ENCODE results near the gene RIT2. TPM values are rescaled to one million over a fixed set of nuclear protein-coding genes. Genes with fewer than 3 reads are reported as not detected.

Gene RIT2
- total and polyA plus RNA-seq, 9 donors: not detected

GRCh38 chr18:42931491-42931890 lies 184.0 kb downstream of the RIT2 start:
- no peaks in the 10 kb centered on the region for H3K9me3 ChIP-seq
- no peak overlapping the region for H3K4me3 ChIP-seq
- WGBS, 3 donors: 0 to 3% (median 0%) methylated on average over 3 of the region's 3 CpGs
- TF ChIP-seq CTCF (IDR thresholded peaks at IDR 0.05): no peak
- no peak for TF ChIP-seq EP300 (IDR thresholded peaks at IDR 0.05)
- TF ChIP-seq POLR2A (IDR thresholded peaks at IDR 0.05): no peak
- no peaks in the 10 kb centered on the region for H3K36me3 ChIP-seq
- no peaks in the 10 kb centered on the region for H3K27me3 ChIP-seq
- intact Hi-C loops (cut with DNase I): no loop called here
- no peak overlapping the region for H3K27ac ChIP-seq
- H3K4me1 ChIP-seq (ENCODE audit: insufficient read depth): peaks cover 2% of the 10 kb centered on the region
- DNase-seq: no peak

- no peak overlapping the region for H3K4me3 ChIP-seq
- no peak for DNase-seq
- TF ChIP-seq EP300 (IDR thresholded peaks at IDR 0.05) (no peak), POLR2A (IDR thresholded peaks at IDR 0.05) (no peak), CTCF (IDR thresholded peaks at IDR 0.05) (no peak)
- WGBS, 3 donors: 95 to 99% (median 95%) methylated on average over 3 of the region's 3 CpGs
- no peak overlapping the region for H3K27ac ChIP-seq
- no peaks in the 10 kb centered on the region for H3K36me3 ChIP-seq
- peaks cover 2% of the 10 kb centered on the region for H3K4me1 ChIP-seq (ENCODE audit: insufficient read depth)
- no peaks in the 10 kb centered on the region for H3K27me3 ChIP-seq
- no peaks in the 10 kb centered on the region for H3K9me3 ChIP-seq
- intact Hi-C loops (cut with DNase I): no loop called here
Observed at GRCh38 chr18:42929857-42930256, 185.6 kb downstream of the RIT2 start.

GRCh38 chr18:42929181-42929580 lies 186.3 kb downstream of the RIT2 start:
- H3K4me3 ChIP-seq: no peak overlapping the region
- no peaks in the 10 kb centered on the region for H3K36me3 ChIP-seq
- 91 to 93% (median 92%) methylated on average over 1 of the region's 1 CpG for whole genome bisulfite sequencing, 3 donors

GRCh38 chr18:42925036-42925435 lies 190.4 kb downstream of the RIT2 start:
- WGBS, 3 donors: 84 to 90% (median 86%) methylated on average over 2 of the region's 2 CpGs
- H3K9me3 ChIP-seq: no peaks in the 10 kb centered on the region
- H3K4me3 ChIP-seq: no peak overlapping the region
- no peak for DNase-seq
- no peaks in the 10 kb centered on the region for H3K36me3 ChIP-seq
- no peaks in the 10 kb centered on the region for H3K4me1 ChIP-seq (ENCODE audit: insufficient read depth)
- no peaks in the 10 kb centered on the region for H3K27me3 ChIP-seq
- TF ChIP-seq POLR2A (IDR thresholded peaks at IDR 0.05): no peak
- no peak for TF ChIP-seq EP300 (IDR thresholded peaks at IDR 0.05)
- no peak for TF ChIP-seq CTCF (IDR thresholded peaks at IDR 0.05)
- no peak overlapping the region for H3K27ac ChIP-seq
- intact Hi-C loops (cut with DNase I): no loop called here

More at GRCh38 chr18:42929181-42929580, 186.3 kb downstream of the RIT2 start:
- DNase-seq: no peak
- Histone ChIP-seq H3K9me3 (no peaks in the 10 kb centered on the region), H3K4me1 (ENCODE audit: insufficient read depth) (peaks cover 2% of the 10 kb centered on the region), H3K27ac (no peak overlapping the region), H3K27me3 (no peaks in the 10 kb centered on the region)
- intact Hi-C loops (cut with DNase I): no loop called here
- no peak for TF ChIP-seq POLR2A (IDR thresholded peaks at IDR 0.05)
- TF ChIP-seq CTCF (IDR thresholded peaks at IDR 0.05): no peak
- no peak for TF ChIP-seq EP300 (IDR thresholded peaks at IDR 0.05)

Data from ovary (tissue), 9 donors.